H9 (cell line): Measurements from ENCODE around the gene VASP. TPM values are rescaled to one million over a fixed set of nuclear protein-coding genes. Genes with fewer than 3 reads are reported as not detected.

ENCODE experiments used
- DNase-seq: peaks from one replicate; pipeline ENCODE4 v3.0.0-alpha.2; 2017
- H2AFZ ChIP-seq: one replicate; pipeline ENCODE4 v1.6.1; 2013; ENCODE audit warnings: mild to moderate bottlenecking, low read length, control low read depth, moderate library complexity
- H2AK5ac ChIP-seq: 2 replicates; pipeline ENCODE4 v1.6.1; 2013; ENCODE audit warnings: low read length, control low read depth, mixed read lengths; ENCODE audit not compliant: insufficient read length
- H2BK120ac ChIP-seq: one replicate; pipeline ENCODE4 v1.6.1; 2013; ENCODE audit warnings: low read depth, mild to moderate bottlenecking, low read length, control low read depth, inconsistent platforms; ENCODE audit not compliant: poor library complexity, severe bottlenecking
- H2BK12ac ChIP-seq: 2 replicates; pipeline ENCODE4 v1.6.1; 2013; ENCODE audit warnings: low read length, control low read depth, mixed read lengths, low read depth; ENCODE audit not compliant: insufficient read length
- H2BK15ac ChIP-seq: 2 replicates; pipeline ENCODE4 v1.6.1; 2013; ENCODE audit warnings: low read depth, low read length, control low read depth
- H2BK20ac ChIP-seq: one replicate; pipeline ENCODE4 v1.6.1; 2013; ENCODE audit warnings: low read depth, mild to moderate bottlenecking, low read length, control low read depth, inconsistent platforms; ENCODE audit not compliant: poor library complexity, severe bottlenecking
- H2BK5ac ChIP-seq: 2 replicates; pipeline ENCODE4 v1.6.1; 2013; ENCODE audit warnings: low read length, control low read depth, mixed read lengths; ENCODE audit not compliant: insufficient read length
- H3K14ac ChIP-seq: 2 replicates; pipeline ENCODE4 v1.6.1; 2013; ENCODE audit warnings: low read length, control low read depth; ENCODE audit not compliant: insufficient read depth
- H3K18ac ChIP-seq: 2 replicates; pipeline ENCODE4 v1.6.1; 2013; ENCODE audit warnings: low read depth, mild to moderate bottlenecking, mixed read lengths, low read length, control low read depth; ENCODE audit not compliant: insufficient read length
- H3K23ac ChIP-seq: 2 replicates; pipeline ENCODE4 v1.6.1; 2013; ENCODE audit warnings: low read length, control low read depth, mixed read lengths, low read depth; ENCODE audit not compliant: insufficient read length
- H3K23me2 ChIP-seq: 2 replicates; pipeline ENCODE4 v1.6.1; 2013; ENCODE audit warnings: low read depth, mild to moderate bottlenecking, mixed read lengths, low read length, control low read depth; ENCODE audit not compliant: insufficient read length, poor library complexity, severe bottlenecking
- H3K27ac ChIP-seq: 2 replicates; pipeline ENCODE4 v1.5.1; 2013; ENCODE audit warnings: low read length, control low read depth, mixed read lengths, low read depth; ENCODE audit not compliant: insufficient read length
- H3K27me3 ChIP-seq: 2 replicates; pipeline ENCODE4 v1.6.1; 2013; ENCODE audit warnings: low read length, control low read depth, inconsistent platforms; ENCODE audit not compliant: insufficient read depth
- H3K4ac ChIP-seq: 2 replicates; pipeline ENCODE4 v1.6.1; 2013; ENCODE audit warnings: low read depth, mild to moderate bottlenecking, control low read depth, inconsistent platforms, low read length, moderate library complexity
- H3K4me1 ChIP-seq: 2 replicates; pipeline ENCODE4 v1.6.1; 2013; ENCODE audit warnings: low read length, control low read depth, inconsistent platforms; ENCODE audit not compliant: insufficient read depth
- H3K4me2 ChIP-seq: 2 replicates; pipeline ENCODE4 v1.6.1; 2013; ENCODE audit warnings: low read length, control low read depth, mixed read lengths; ENCODE audit not compliant: insufficient read length, insufficient read depth
- H3K56ac ChIP-seq: 2 replicates; pipeline ENCODE4 v1.6.1; 2013; ENCODE audit warnings: low read depth, mild to moderate bottlenecking, mixed read lengths, low read length, control low read depth; ENCODE audit not compliant: insufficient read length
- H3K79me1 ChIP-seq: 2 replicates; pipeline ENCODE4 v1.6.1; 2013; ENCODE audit warnings: low read depth, mild to moderate bottlenecking, moderate library complexity, low read length, control low read depth, inconsistent platforms; ENCODE audit not compliant: insufficient read depth, poor library complexity, severe bottlenecking
- H3K79me2 ChIP-seq: 2 replicates; pipeline ENCODE4 v1.6.1; 2013; ENCODE audit warnings: low read length, control low read depth, inconsistent platforms; ENCODE audit not compliant: insufficient read depth
- H3K9ac ChIP-seq: 2 replicates; pipeline ENCODE4 v1.6.1; 2013; ENCODE audit warnings: low read length, control low read depth, mixed read lengths; ENCODE audit not compliant: insufficient read length; ENCODE audit errors: extremely low read depth
- H3K9me3 ChIP-seq: one replicate; pipeline ENCODE4 v1.6.1; 2013; ENCODE audit warnings: low read depth, low read length, inconsistent platforms; ENCODE audit not compliant: control insufficient read depth
- H3T11ph ChIP-seq: one replicate; pipeline ENCODE4 v1.6.1; 2013; ENCODE audit warnings: mild to moderate bottlenecking, low read length, control low read depth, inconsistent platforms
- H4K20me1 ChIP-seq: one replicate; pipeline ENCODE4 v1.6.1; 2013; ENCODE audit not compliant: control insufficient read depth, insufficient read length, insufficient read depth
- H4K5ac ChIP-seq: 2 replicates; pipeline ENCODE4 v1.6.1; 2013; ENCODE audit warnings: low read depth, mild to moderate bottlenecking, mixed read lengths, low read length, control low read depth; ENCODE audit not compliant: insufficient read length
- H4K8ac ChIP-seq: replicated peaks from 2 replicates; pipeline ENCODE4 v1.6.1; 2013; ENCODE audit warnings: low read length, control low read depth, mixed read lengths, low read depth; ENCODE audit not compliant: insufficient read length
- H4K91ac ChIP-seq: 2 replicates; pipeline ENCODE4 v1.6.1; 2013; ENCODE audit warnings: low read depth, mild to moderate bottlenecking, moderate library complexity, mixed read lengths, low read length, control low read depth; ENCODE audit not compliant: insufficient read length
- H3K27ac Mint-ChIP-seq, 3 experiments: 2 replicates in 2 of 3; 3 replicates in 1 of 3; pipeline ENCODE4 v1.8.0; 2020 to 2021; ENCODE audit warnings: mixed read lengths in 3 of 3, mild to moderate bottlenecking in 1 of 3, moderate library complexity in 1 of 3
- H3K27me3 Mint-ChIP-seq: 2 replicates; pipeline ENCODE4 v1.8.0; 2021; ENCODE audit warnings: low read depth, mild to moderate bottlenecking, moderate library complexity, mixed read lengths
- H3K36me3 Mint-ChIP-seq, 3 experiments: 2 replicates in 2 of 3; 3 replicates in 1 of 3; pipeline ENCODE4 v1.8.0; 2020 to 2021; ENCODE audit warnings: low read depth in 3 of 3, mixed read lengths in 3 of 3; ENCODE audit not compliant: insufficient read depth in 1 of 3
- H3K4me1 Mint-ChIP-seq, 2 experiments: 2 replicates each; pipeline ENCODE4 v1.8.0; 2020; ENCODE audit warnings: mixed read lengths in 2 of 2
- H3K4me3 Mint-ChIP-seq, 2 experiments: 2 replicates in 1 of 2; 3 replicates in 1 of 2; pipeline ENCODE4 v1.8.0; 2020 to 2021; ENCODE audit warnings: mild to moderate bottlenecking in 2 of 2, mixed read lengths in 2 of 2, moderate library complexity in 1 of 2
- H3K9me3 Mint-ChIP-seq, 2 experiments: 2 replicates in 1 of 2; 3 replicates in 1 of 2; pipeline ENCODE4 v1.8.0; 2020; ENCODE audit warnings: mild to moderate bottlenecking in 2 of 2, mixed read lengths in 2 of 2, moderate library complexity in 1 of 2
- CTCF ChIP-seq: fragments of 200-600 bp; sonication (generic); conservative IDR thresholded peaks from 3 replicates; pipeline ENCODE4 v1.8.0; 2021; ENCODE audit warnings: antibody characterized with exemption, mild to moderate bottlenecking
- WGBS: extraction: QIAGEN DNeasy Blood & Tissue Kit; methylation state at CpG from one replicate; pipeline ENCODE4 v1.1.7; 2013; ENCODE audit warnings: missing lambda C conversion rate, low lambda C conversion rate, mixed read lengths; ENCODE audit not compliant: insufficient read length; ENCODE audit errors: extremely low coverage; 5-methylcytosine and 5-hydroxymethylcytosine counted together
- total RNA-seq: library from RNA; stranded (reverse); gene quantifications from 2 replicates; pipeline ENCODE4 v1.2.1, GENCODE V29; 2021

VASP gene
- total RNA-seq, 1 experiment from 2014 or later = 157 TPM

GRCh38 chr19:45501730-45502014, 5.6 kb upstream of the VASP start:
- Mint-ChIP-seq H3K27ac (peak overlapping the region in 1 of 3 experiments; percentile 76; a peak in 2 of 7 replicates), H3K36me3 (peaks cover 0 to 4% (median 0%) of the 10 kb centered on the region in 3 experiments; a peak in 2 of 7 replicates), H3K27me3 (peaks cover 27% of the 10 kb centered on the region), H3K9me3 (no peaks in the 10 kb centered on the region; a peak in 2 of 5 replicates), H3K4me3 (peak overlapping the region in 1 of 2 experiments; percentile 18; a peak in 1 of 5 replicates), H3K4me1 (peaks cover 33 to 53% of the 10 kb centered on the region in 2 experiments)
- Histone ChIP-seq H3K79me2 (no peaks in the 10 kb centered on the region), H3K18ac (no peak overlapping the region), H4K20me1 (no peaks in the 10 kb centered on the region), H2BK20ac (no peak overlapping the region), H3K23me2 (peaks cover 14% of the 10 kb centered on the region), H4K8ac (no peak overlapping the region), H3K4me2 (no peak overlapping the region), H3K14ac (no peak overlapping the region), H2AFZ (no peak overlapping the region), H2BK12ac (no peak overlapping the region), H2AK5ac (no peak overlapping the region), H4K91ac (no peak overlapping the region), H3T11ph (no peak overlapping the region), H3K27ac (no peak overlapping the region), H3K27me3 (no peaks in the 10 kb centered on the region; the same call in 1 of the 2 replicates), H2BK120ac (no peak overlapping the region), H2BK5ac (no peak overlapping the region), H3K9me3 (no peaks in the 10 kb centered on the region), H3K4ac (no peak overlapping the region), H4K5ac (no peak overlapping the region), H3K56ac (no peak overlapping the region), H3K4me1 (peaks cover 4% of the 10 kb centered on the region; the same call in 1 of the 2 replicates), H3K9ac (no peak overlapping the region), H3K23ac (no peak overlapping the region), H3K79me1 (no peaks in the 10 kb centered on the region), H2BK15ac (no peak overlapping the region)
- no peak for TF ChIP-seq CTCF
- DNase-seq = peak; percentile 55
- WGBS = no CpG with 5 or more reads among the region's 2 CpGs
